Small intestine (tissue), 7 donors: ENCODE data around the gene TMEM44. TPM values are rescaled to one million over a fixed set of nuclear protein-coding genes. Genes with fewer than 3 reads are reported as not detected.
"Not testable (repeated sequence)": the region's sequence is repeated elsewhere in the genome, so short reads cannot be mapped to it uniquely, and the experiment has no call there.

Experiments used
- DNase-seq, 2 donors: peaks; one replicate each; pipeline versions ENCODE4 v3.0.0 to v3.0.0-alpha.2; 2013
- FAIRE-seq: peaks from 2 replicates; lab custom pipeline; 2012; peaks lifted over from hg19 to GRCh38; lab: Jason Lieb, UNC
- H3K27ac ChIP-seq, 3 donors: one replicate each; pipeline ENCODE4 v1.5.1; 2013; ENCODE audit warnings: low read length in 2 of 3, mild to moderate bottlenecking in 2 of 3, control low read depth in 1 of 3, inconsistent platforms in 1 of 3, low read depth in 1 of 3, moderate library complexity in 1 of 3
- H3K27me3 ChIP-seq, 3 donors: one replicate each; pipeline ENCODE4 v1.6.1; 2013; ENCODE audit warnings: low read length in 3 of 3, inconsistent platforms in 1 of 3; ENCODE audit not compliant: control insufficient read depth in 3 of 3, insufficient read depth in 3 of 3
- H3K36me3 ChIP-seq, 3 donors: one replicate each; pipeline ENCODE4 v1.6.1; 2013; ENCODE audit warnings: low read length in 3 of 3, inconsistent platforms in 1 of 3, low read depth in 1 of 3, mild to moderate bottlenecking in 1 of 3, moderate library complexity in 1 of 3; ENCODE audit not compliant: control insufficient read depth in 3 of 3, insufficient read depth in 2 of 3
- H3K4me1 ChIP-seq, 3 donors: one replicate each; pipeline ENCODE4 v1.6.1; 2013; ENCODE audit warnings: low read length in 2 of 3, inconsistent platforms in 1 of 3, low read depth in 1 of 3, mild to moderate bottlenecking in 1 of 3, moderate library complexity in 1 of 3; ENCODE audit not compliant: control insufficient read depth in 3 of 3, insufficient read depth in 2 of 3
- H3K4me3 ChIP-seq, 3 donors: one replicate each; pipeline ENCODE4 v1.5.1; 2013; ENCODE audit warnings: low read length in 3 of 3, control low read depth in 1 of 3, inconsistent platforms in 1 of 3, low read depth in 1 of 3, mild to moderate bottlenecking in 1 of 3, moderate library complexity in 1 of 3
- H3K9me3 ChIP-seq, 2 donors: one replicate each; pipeline ENCODE4 v1.6.1; 2013; ENCODE audit warnings: low read depth in 1 of 2, low read length in 1 of 2; ENCODE audit not compliant: control insufficient read depth in 2 of 2, insufficient read depth in 1 of 2
- WGBS, 3 donors: extraction: QIAGEN DNeasy Blood & Tissue Kit; methylation state at CpG; one replicate each; pipeline ENCODE4 v1.1.7; 2013; 5-methylcytosine and 5-hydroxymethylcytosine counted together
- polyA plus RNA-seq, 4 donors: library from polyadenylated mRNA; stranded (reverse) in 3 of 4; unstranded in 1 of 4; fragments of 200-250 nt in 3 of 4; fragments of 120-200 nt in 1 of 4; gene quantifications; one replicate each; pipeline versions ENCODE4 v1.2.1 to v1.2.3, GENCODE V29; 2013
- donor health status: healthy with polysubstance abuse.
- donor health status: control.
- donor health status: control.
- donor health status: Bipolar disorder and iron deficiency.
- donor health status: healthy.

The TMEM44 gene
- polyA plus RNA-seq, 4 donors, result 2.7 to 17.7 (median 7.9) TPM

GRCh38 chr3:194637541-194638400 lies 4.6 kb upstream of the TMEM44 start:
- Histone ChIP-seq H3K9me3 (no peaks in the 10 kb centered on the region), H3K27ac (no peak overlapping the region), H3K27me3 (no peaks in the 10 kb centered on the region), H3K4me3 (no peak overlapping the region), H3K36me3 (peaks cover under 1 to 46% (median 1%) of the 10 kb centered on the region in 3 donors), H3K4me1 (no peaks in the 10 kb centered on the region)
- FAIRE-seq (no peak), DNase-seq (no peak)
- 93 to 95% (median 94%) methylated on average over 22 of the region's 22 CpGs for WGBS, 3 donors

GRCh38 chr3:194637066-194637465 lies 3.8 kb upstream of the TMEM44 start:
- Histone ChIP-seq H3K9me3 (no peaks in the 10 kb centered on the region), H3K4me3 (no peak overlapping the region), H3K27ac (no peak overlapping the region), H3K4me1 (no peaks in the 10 kb centered on the region), H3K36me3 (peaks cover 0 to 44% (median 0%) of the 10 kb centered on the region in 3 donors), H3K27me3 (no peaks in the 10 kb centered on the region)
- DNase-seq (peak in 1 of 2 donors; percentile 22), FAIRE-seq (no peak)
- WGBS, 3 donors, result 65 to 73% (median 67%) methylated on average over 3 of the region's 3 CpGs

- H3K4me1 ChIP-seq, result no peaks in the 10 kb centered on the region
- peak overlapping the region; percentile 58 to 80 (median 72) for H3K4me3 ChIP-seq
- WGBS, 3 donors, result 1 to 2% (median 1%) methylated on average over 45 to 56 of the region's 56 CpGs
- peaks cover 0 to 32% (median 0%) of the 10 kb centered on the region in 3 donors for H3K36me3 ChIP-seq
- H3K9me3 ChIP-seq, result peaks cover 0 to 10% of the 10 kb centered on the region in 2 donors
- FAIRE-seq (no peak), DNase-seq (peak in 1 of 2 donors; percentile 32)
- peak overlapping the region in 2 of 3 donors; percentile 70 to 73 for H3K27ac ChIP-seq
- H3K27me3 ChIP-seq, result no peaks in the 10 kb centered on the region
Observed at GRCh38 chr3:194632809-194633348, 340 bp downstream of the TMEM44 start.

- H3K36me3 ChIP-seq, result peaks cover 0 to 32% (median 0%) of the 10 kb centered on the region in 3 donors
- FAIRE-seq (no peak), DNase-seq (no peak)
- H3K4me1 ChIP-seq, result no peaks in the 10 kb centered on the region
- 55 to 69% (median 62%) methylated on average over 11 of the region's 11 CpGs for WGBS, 3 donors
- peaks cover 0 to 10% of the 10 kb centered on the region in 2 donors for H3K9me3 ChIP-seq
- peak overlapping the region in 2 of 3 donors; percentile 70 to 73 for H3K27ac ChIP-seq
- no peaks in the 10 kb centered on the region for H3K27me3 ChIP-seq
- H3K4me3 ChIP-seq, result peak overlapping the region; percentile 58 to 80 (median 72)
Observed at GRCh38 chr3:194632226-194632808, 902 bp downstream of the TMEM44 start.

- Histone ChIP-seq H3K9me3 (peaks cover 0 to 10% of the 10 kb centered on the region in 2 donors), H3K4me1 (no peaks in the 10 kb centered on the region), H3K4me3 (no peak overlapping the region), H3K36me3 (peaks cover 0 to 31% (median 0%) of the 10 kb centered on the region in 3 donors), H3K27ac (no peak overlapping the region), H3K27me3 (no peaks in the 10 kb centered on the region)
- FAIRE-seq, result no peak
- no peak for DNase-seq
- 96 to 99% (median 98%) methylated on average over 4 of the region's 4 CpGs for WGBS, 3 donors
Observed at GRCh38 chr3:194631696-194632095, 1.5 kb downstream of the TMEM44 start.

- peaks cover 0 to 37% (median 0%) of the 10 kb centered on the region in 3 donors for H3K36me3 ChIP-seq
- FAIRE-seq, H3K4me3 ChIP-seq, DNase-seq, H3K27ac ChIP-seq, H3K27me3 ChIP-seq, H3K4me1 ChIP-seq: not testable (repeated sequence)
- H3K9me3 ChIP-seq, result peaks cover 0 to 10% of the 10 kb centered on the region in 2 donors
- 93 to 94% (median 94%) methylated on average over 21 to 29 of the region's 29 CpGs for WGBS, 3 donors
Observed at GRCh38 chr3:194630681-194631080, 2.5 kb downstream of the TMEM44 start.

- Histone ChIP-seq H3K4me1 (peaks cover 0 to 6% (median 0%) of the 10 kb centered on the region in 3 donors), H3K4me3 (no peak overlapping the region), H3K9me3 (peaks cover 0 to 3% of the 10 kb centered on the region in 2 donors), H3K27ac (no peak overlapping the region), H3K27me3 (no peaks in the 10 kb centered on the region), H3K36me3 (peaks cover 0 to 62% (median 0%) of the 10 kb centered on the region in 3 donors)
- WGBS, 3 donors, result 89 to 97% (median 95%) methylated on average over 6 of the region's 6 CpGs
- DNase-seq (no peak), FAIRE-seq (no peak)
Observed at GRCh38 chr3:194624956-194625355, 8.3 kb downstream of the TMEM44 start.
